HepG2 (cell line): ENCODE results near the gene ALDH7A1. TPM values are rescaled to one million over a fixed set of nuclear protein-coding genes. Genes with fewer than 3 reads are reported as not detected.

Experiments
- FOSL2 ChIP-seq: sonication (generic); formaldehyde crosslinking; IDR thresholded peaks from 2 replicates; pipeline ENCODE4 v1.4.0; 2020; ENCODE audit warnings: missing genetic modification reagents
- FOXK2 ChIP-seq: fragments of 450-650 bp; IDR thresholded peaks from 2 replicates; pipeline ENCODE4 v1.6.1; 2016
- HNF4A ChIP-seq: sonication (generic); formaldehyde crosslinking; IDR thresholded peaks from 2 replicates; pipeline ENCODE4 v1.4.0; 2020; ENCODE audit warnings: missing genetic modification reagents
- IRF2 ChIP-seq: IDR thresholded peaks from 2 replicates; pipeline ENCODE4 v1.6.1; 2018; ENCODE audit warnings: missing genetic modification reagents, missing compliant biosample characterization
- KMT2A ChIP-seq: sonication (generic); formaldehyde crosslinking; IDR thresholded peaks from 2 replicates; pipeline ENCODE4 v1.4.0; 2020; ENCODE audit warnings: missing genetic modification reagents
- SMC3 ChIP-seq: IDR thresholded peaks from 2 replicates; pipeline ENCODE4 v1.6.1; 2011; ENCODE audit warnings: low read length, improper control_type of control experiment
- TCF7 ChIP-seq: sonication (generic); IDR thresholded peaks from 2 replicates; pipeline ENCODE4 v1.6.1; 2016; ENCODE audit warnings: antibody characterized with exemption, low read depth
- ZNF577 ChIP-seq: sonication (generic); formaldehyde crosslinking; IDR thresholded peaks from 2 replicates; pipeline ENCODE4 v1.4.0; 2020; ENCODE audit warnings: mild to moderate bottlenecking, low read depth, missing genetic modification reagents, borderline replicate concordance
- polyA plus RNA-seq, 8 experiments: library from polyadenylated mRNA; depleted of rRNA in 3 of 8; stranded (reverse) in 7 of 8; unstranded in 1 of 8; fragments of >200 nt; fragmentation: Illumina TruSeq in 4 of 8; extraction: Trizol in 4 of 8; gene quantifications; 2 replicates each; pipeline versions ENCODE4 v1.2.1 to v1.2.3, GENCODE V29; 2011 to 2016; ENCODE audit warnings: low read depth in 4 of 8, missing spikeins in 1 of 8, mixed read lengths in 1 of 8; ENCODE audit not compliant: insufficient read depth in 1 of 8
- total RNA-seq, 5 experiments: library from RNA; depleted of rRNA; stranded (reverse); fragments of >200 nt; fragmentation: Illumina TruSeq; extraction: Trizol; gene quantifications; 2 replicates each; pipeline ENCODE4 v1.2.3, GENCODE V29; 2016; ENCODE audit warnings: low read depth in 1 of 5
- TF ChIP-seq, protein P1 (sequence below): fragments of 450-650 bp; IDR thresholded peaks from 2 replicates; pipeline ENCODE4 v1.6.1; 2017; ENCODE audit warnings: mild to moderate bottlenecking
- TF ChIP-seq, protein P2 (sequence below): sonication (generic); formaldehyde crosslinking; IDR thresholded peaks from 2 replicates; pipeline ENCODE4 v1.4.0; 2020; ENCODE audit warnings: missing genetic modification reagents
- TF ChIP-seq, protein P3 (sequence below): sonication (generic); formaldehyde crosslinking; IDR thresholded peaks from 2 replicates; pipeline ENCODE4 v1.5.0; 2020; ENCODE audit warnings: mild to moderate bottlenecking, missing genetic modification reagents, borderline replicate concordance
- TF ChIP-seq, protein P4 (sequence below): sonication (generic); formaldehyde crosslinking; IDR thresholded peaks from 2 replicates; pipeline ENCODE4 v1.4.0; 2020; ENCODE audit warnings: missing genetic modification reagents, borderline replicate concordance

Gene ALDH7A1
- total and polyA plus RNA-seq, 2 of the 13 experiments (the other 11 are each of a cell fraction or from before 2014, with no cell fraction given), result 69.0 to 100 TPM

DNA sequence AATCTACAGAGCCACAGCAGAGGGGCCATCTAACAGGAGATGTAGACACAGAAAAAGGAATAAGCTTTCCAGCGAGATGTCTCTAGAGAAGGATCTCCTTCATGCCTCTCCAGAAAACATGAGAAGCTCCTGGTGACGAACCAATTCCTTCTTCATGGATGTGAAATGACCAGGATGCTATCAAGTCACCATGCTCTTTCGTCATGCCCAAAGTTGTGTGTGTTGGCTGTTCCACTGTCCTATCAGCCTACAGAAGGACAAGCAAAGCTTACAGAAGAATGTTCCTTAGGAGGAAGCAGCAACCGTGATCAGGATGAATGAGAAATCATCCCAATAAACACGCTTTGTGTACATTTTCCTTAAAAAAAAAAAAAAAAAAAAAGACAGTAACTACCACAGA lies 54.4 kb downstream of the ALDH7A1 start (continued):
- TF ChIP-seq, protein P1, sequence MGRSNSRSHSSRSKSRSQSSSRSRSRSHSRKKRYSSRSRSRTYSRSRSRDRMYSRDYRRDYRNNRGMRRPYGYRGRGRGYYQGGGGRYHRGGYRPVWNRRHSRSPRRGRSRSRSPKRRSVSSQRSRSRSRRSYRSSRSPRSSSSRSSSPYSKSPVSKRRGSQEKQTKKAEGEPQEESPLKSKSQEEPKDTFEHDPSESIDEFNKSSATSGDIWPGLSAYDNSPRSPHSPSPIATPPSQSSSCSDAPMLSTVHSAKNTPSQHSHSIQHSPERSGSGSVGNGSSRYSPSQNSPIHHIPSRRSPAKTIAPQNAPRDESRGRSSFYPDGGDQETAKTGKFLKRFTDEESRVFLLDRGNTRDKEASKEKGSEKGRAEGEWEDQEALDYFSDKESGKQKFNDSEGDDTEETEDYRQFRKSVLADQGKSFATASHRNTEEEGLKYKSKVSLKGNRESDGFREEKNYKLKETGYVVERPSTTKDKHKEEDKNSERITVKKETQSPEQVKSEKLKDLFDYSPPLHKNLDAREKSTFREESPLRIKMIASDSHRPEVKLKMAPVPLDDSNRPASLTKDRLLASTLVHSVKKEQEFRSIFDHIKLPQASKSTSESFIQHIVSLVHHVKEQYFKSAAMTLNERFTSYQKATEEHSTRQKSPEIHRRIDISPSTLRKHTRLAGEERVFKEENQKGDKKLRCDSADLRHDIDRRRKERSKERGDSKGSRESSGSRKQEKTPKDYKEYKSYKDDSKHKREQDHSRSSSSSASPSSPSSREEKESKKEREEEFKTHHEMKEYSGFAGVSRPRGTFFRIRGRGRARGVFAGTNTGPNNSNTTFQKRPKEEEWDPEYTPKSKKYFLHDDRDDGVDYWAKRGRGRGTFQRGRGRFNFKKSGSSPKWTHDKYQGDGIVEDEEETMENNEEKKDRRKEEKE, result no peak
- TF ChIP-seq HNF4A (CRISPR knock-in tag), result no peak
- TF ChIP-seq TCF7, result no peak
- no peak for TF ChIP-seq IRF2 (CRISPR knock-in tag)
- no peak for TF ChIP-seq ZNF577 (CRISPR knock-in tag)
- no peak for TF ChIP-seq KMT2A (CRISPR knock-in tag)
- no peak for TF ChIP-seq SMC3
- TF ChIP-seq, protein P2, sequence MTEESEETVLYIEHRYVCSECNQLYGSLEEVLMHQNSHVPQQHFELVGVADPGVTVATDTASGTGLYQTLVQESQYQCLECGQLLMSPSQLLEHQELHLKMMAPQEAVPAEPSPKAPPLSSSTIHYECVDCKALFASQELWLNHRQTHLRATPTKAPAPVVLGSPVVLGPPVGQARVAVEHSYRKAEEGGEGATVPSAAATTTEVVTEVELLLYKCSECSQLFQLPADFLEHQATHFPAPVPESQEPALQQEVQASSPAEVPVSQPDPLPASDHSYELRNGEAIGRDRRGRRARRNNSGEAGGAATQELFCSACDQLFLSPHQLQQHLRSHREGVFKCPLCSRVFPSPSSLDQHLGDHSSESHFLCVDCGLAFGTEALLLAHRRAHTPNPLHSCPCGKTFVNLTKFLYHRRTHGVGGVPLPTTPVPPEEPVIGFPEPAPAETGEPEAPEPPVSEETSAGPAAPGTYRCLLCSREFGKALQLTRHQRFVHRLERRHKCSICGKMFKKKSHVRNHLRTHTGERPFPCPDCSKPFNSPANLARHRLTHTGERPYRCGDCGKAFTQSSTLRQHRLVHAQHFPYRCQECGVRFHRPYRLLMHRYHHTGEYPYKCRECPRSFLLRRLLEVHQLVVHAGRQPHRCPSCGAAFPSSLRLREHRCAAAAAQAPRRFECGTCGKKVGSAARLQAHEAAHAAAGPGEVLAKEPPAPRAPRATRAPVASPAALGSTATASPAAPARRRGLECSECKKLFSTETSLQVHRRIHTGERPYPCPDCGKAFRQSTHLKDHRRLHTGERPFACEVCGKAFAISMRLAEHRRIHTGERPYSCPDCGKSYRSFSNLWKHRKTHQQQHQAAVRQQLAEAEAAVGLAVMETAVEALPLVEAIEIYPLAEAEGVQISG (CRISPR knock-in tag), result no peak
- TF ChIP-seq, protein P3, sequence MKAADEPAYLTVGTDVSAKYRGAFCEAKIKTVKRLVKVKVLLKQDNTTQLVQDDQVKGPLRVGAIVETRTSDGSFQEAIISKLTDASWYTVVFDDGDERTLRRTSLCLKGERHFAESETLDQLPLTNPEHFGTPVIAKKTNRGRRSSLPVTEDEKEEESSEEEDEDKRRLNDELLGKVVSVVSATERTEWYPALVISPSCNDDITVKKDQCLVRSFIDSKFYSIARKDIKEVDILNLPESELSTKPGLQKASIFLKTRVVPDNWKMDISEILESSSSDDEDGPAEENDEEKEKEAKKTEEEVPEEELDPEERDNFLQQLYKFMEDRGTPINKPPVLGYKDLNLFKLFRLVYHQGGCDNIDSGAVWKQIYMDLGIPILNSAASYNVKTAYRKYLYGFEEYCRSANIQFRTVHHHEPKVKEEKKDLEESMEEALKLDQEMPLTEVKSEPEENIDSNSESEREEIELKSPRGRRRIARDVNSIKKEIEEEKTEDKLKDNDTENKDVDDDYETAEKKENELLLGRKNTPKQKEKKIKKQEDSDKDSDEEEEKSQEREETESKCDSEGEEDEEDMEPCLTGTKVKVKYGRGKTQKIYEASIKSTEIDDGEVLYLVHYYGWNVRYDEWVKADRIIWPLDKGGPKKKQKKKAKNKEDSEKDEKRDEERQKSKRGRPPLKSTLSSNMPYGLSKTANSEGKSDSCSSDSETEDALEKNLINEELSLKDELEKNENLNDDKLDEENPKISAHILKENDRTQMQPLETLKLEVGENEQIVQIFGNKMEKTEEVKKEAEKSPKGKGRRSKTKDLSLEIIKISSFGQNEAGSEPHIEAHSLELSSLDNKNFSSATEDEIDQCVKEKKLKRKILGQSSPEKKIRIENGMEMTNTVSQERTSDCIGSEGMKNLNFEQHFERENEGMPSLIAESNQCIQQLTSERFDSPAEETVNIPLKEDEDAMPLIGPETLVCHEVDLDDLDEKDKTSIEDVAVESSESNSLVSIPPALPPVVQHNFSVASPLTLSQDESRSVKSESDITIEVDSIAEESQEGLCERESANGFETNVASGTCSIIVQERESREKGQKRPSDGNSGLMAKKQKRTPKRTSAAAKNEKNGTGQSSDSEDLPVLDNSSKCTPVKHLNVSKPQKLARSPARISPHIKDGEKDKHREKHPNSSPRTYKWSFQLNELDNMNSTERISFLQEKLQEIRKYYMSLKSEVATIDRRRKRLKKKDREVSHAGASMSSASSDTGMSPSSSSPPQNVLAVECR (CRISPR knock-in tag), result no peak
- TF ChIP-seq FOXK2, result no peak
- TF ChIP-seq, protein P4, sequence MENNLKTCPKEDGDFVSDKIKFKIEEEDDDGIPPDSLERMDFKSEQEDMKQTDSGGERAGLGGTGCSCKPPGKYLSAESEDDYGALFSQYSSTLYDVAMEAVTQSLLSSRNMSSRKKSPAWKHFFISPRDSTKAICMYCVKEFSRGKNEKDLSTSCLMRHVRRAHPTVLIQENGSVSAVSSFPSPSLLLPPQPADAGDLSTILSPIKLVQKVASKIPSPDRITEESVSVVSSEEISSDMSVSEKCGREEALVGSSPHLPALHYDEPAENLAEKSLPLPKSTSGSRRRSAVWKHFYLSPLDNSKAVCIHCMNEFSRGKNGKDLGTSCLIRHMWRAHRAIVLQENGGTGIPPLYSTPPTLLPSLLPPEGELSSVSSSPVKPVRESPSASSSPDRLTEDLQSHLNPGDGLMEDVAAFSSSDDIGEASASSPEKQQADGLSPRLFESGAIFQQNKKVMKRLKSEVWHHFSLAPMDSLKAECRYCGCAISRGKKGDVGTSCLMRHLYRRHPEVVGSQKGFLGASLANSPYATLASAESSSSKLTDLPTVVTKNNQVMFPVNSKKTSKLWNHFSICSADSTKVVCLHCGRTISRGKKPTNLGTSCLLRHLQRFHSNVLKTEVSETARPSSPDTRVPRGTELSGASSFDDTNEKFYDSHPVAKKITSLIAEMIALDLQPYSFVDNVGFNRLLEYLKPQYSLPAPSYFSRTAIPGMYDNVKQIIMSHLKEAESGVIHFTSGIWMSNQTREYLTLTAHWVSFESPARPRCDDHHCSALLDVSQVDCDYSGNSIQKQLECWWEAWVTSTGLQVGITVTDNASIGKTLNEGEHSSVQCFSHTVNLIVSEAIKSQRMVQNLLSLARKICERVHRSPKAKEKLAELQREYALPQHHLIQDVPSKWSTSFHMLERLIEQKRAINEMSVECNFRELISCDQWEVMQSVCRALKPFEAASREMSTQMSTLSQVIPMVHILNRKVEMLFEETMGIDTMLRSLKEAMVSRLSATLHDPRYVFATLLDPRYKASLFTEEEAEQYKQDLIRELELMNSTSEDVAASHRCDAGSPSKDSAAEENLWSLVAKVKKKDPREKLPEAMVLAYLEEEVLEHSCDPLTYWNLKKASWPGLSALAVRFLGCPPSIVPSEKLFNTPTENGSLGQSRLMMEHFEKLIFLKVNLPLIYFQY (CRISPR knock-in tag), result no peak
- TF ChIP-seq FOSL2 (CRISPR knock-in tag), result no peak
